GM18909 (cell line): ENCODE measurements around the gene TBC1D9B.

Experiments
- ATAC-seq: cut with Tn5 transposase; IDR thresholded peaks from one replicate; pipeline ENCODE4 v1.9.1; 2021; ENCODE audit warnings: mild to moderate bottlenecking; ENCODE audit not compliant: unreplicated experiment, poor library complexity

Gene TBC1D9B

GRCh38 chr5:179823937-179824744, 83.6 kb downstream of the TBC1D9B start:
- ATAC-seq: no peak

GRCh38 chr5:179822444-179822990, 85.2 kb downstream of the TBC1D9B start:
- ATAC-seq: no peak

DNA sequence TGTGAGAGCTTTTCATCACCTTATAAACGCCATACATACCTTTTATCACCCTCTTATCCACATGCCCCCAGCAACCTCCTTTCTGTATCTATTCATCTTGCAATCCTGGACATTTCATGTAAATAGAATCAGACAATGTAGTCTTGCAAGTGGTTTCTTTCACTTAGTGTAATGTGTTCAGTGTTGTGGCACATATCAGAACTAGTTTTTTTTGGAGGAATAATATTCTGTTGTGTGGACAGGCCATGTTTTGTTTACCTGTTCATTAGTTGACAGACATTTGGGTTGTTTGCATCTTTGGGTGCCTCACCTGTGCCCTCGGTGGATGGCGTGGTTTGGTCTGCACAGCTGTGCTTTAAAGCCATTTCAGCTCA, 85.7 kb downstream of the TBC1D9B start:
- ATAC-seq: no peak

- ATAC-seq: peak; percentile 45
These were observed 86.2 kb downstream of the TBC1D9B start for GRCh38 chr5:179821298-179822058.

GRCh38 chr5:179820483-179821297, 87.0 kb downstream of the TBC1D9B start, which contains the start of gene SQSTM1:
SQSTM1 (plus strand) TSS chr5:179820905; CDS start chr5:179820937, 32 bp downstream.
- ATAC-seq: peak; percentile 48

DNA sequence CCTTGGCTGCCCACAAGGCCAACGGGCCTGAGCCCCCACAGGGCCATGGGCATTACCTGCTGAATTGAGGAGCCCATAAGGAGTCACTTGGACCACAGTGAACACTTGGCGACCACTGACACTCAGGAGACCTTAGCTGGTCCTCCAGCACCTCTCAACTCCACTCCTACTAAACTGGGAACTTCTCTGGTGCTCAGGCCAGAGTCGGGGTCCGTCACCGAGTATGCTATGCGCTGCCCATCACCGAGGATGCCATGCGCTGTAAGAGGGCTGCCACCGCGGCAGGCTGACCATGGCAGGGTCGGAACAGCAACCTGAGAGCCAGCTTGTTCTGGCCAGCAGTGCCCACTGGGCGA, 87.6 kb downstream of the TBC1D9B start:
- no peak for ATAC-seq

DNA sequence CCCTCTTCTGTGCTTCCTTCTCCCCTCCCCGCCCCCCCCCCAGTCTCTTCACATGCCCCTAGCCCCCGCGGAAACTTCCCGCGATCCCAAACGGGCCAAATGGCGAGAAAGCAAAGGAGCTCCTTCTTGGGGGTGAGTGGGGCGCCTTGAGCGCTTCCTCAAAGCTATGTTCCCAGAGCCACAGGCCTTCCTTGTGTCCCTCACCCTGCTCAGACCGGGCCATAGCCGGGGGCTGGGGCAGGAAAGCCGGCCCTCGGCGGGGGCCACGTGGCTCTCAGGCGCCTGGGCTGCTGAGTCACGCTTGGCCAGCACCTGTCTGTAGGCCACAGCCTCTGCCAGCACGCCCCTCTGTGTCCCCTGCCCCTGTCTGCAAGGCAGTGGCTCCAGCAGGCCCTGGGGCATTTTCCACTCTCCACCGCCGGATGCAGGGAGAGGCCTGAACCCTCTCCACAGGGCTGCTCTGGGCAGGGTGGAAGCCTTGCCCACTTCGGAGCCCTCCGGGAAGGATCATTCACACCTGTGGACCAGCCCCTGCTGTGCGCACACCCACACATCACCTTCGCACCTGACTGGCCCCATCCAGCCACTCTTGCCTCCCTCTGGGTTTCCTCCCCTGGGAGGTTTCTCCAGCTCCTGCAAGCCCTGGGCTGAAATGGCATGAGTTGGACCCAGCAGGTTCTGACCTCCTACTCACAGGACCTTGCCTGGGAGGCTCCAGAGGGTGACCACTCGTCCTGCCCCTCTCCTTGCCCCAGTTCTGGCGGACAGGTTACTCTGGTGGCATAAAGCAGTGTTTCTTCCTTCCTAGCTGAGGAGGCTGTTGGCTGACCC, 88.2 kb downstream of the TBC1D9B start:
- ATAC-seq: no peak

- ATAC-seq: peak; percentile 71
These were observed 88.9 kb downstream of the TBC1D9B start for GRCh38 chr5:179818746-179819295.

DNA sequence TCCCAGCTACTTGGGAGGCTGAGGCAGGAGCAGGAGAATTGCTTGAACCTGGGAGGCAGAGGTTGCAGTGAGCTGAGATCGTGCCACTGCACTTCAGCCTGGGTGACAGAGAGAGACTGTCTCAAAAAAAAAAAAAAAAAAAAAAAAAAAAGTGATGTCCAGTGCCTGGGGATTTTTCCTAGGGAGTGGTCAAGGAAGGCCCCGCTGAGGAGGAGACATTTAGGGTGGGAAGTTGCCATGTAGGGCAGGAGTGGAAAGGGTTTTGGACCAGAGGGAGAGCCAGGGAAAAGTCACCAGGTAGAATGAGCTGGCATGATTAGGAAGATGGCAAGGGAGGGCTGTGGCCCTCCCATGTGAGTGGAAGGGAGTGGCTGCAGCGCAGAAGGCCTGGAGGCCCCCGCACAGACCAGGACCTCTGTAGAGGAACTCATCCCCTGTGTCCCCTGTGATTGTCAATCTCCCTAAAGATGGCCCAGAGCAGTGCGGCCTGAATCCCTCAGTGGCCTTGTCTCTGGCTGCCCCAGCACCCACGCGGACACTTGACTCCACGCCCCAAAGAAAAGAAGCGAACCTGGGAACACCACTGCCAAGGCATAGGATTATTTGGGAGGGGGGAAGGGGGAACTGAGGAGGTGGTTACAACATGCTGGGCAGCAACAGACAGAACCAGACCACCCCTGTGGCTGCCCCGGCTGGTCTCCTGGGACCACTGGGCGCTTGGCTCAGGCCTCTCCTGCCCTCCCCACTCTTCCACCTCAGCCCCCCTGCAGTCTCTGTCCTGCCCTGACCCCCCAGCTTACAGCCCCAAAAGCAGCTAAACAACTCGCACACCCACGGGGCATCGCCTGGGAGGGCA, 89.6 kb downstream of the TBC1D9B start:
- no peak for ATAC-seq

GRCh38 chr5:179817470-179817840, 90.2 kb downstream of the TBC1D9B start:
- no peak for ATAC-seq

DNA sequence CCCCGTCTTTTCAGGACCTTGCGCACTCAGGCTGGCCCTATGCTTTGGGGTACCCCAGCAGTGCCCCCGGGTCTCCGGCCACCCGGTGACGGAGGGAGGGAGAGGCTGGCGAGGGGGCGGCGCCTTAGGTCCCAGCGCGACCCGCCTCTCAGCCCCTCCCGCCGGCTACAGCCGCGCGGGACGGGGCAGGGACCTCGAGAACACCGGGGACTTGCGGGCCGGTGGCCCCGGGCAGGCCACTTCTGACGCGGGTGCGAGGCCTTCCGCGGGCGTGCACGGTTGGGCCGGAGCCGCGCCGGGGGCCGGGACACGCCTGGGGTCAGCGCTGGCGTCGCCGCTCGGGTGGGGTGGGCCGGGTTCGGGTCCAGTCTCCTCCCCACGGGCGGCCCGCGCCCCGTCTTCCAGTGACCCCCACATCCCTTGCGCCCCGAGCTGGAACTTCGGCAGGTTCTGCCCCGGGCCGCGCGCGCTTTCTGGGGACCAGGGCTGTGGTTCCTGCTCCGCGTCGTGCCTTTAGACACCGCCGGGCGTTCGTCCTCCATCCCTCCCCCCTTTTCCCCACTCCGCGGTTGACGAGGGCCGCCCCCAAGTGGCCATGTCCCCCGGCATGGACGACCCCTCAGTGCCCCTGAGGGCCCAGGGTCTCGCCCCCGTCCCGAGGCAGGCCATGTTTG, 90.8 kb downstream of the TBC1D9B start:
- ATAC-seq: no peak

DNA sequence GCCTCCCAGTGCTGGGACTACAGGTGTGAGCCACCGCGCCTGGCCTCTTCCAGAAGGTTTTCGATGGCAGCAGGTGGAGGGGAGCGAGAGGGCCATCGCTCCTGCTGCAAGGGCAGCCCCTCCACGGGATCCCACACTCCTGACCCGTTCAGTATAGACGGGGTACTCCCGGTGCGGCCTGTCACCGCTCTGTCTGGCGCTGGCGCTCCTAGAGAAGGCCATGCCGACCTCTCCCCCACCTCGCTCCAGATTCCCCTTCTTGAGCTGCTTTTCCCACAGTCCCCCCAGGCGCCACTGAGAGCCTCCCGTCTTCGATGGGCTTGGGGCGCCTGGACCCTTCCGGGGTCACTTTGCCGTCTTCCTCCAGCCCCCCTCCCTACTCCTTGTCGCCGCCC, 91.3 kb downstream of the TBC1D9B start:
- ATAC-seq: no peak

- no peak for ATAC-seq
These were observed 92.0 kb downstream of the TBC1D9B start for GRCh38 chr5:179815491-179816249.

- ATAC-seq: no peak
These were observed 93.6 kb downstream of the TBC1D9B start for GRCh38 chr5:179814090-179814489.

- no peak for ATAC-seq
These were observed 94.6 kb downstream of the TBC1D9B start for GRCh38 chr5:179812997-179813607.

DNA sequence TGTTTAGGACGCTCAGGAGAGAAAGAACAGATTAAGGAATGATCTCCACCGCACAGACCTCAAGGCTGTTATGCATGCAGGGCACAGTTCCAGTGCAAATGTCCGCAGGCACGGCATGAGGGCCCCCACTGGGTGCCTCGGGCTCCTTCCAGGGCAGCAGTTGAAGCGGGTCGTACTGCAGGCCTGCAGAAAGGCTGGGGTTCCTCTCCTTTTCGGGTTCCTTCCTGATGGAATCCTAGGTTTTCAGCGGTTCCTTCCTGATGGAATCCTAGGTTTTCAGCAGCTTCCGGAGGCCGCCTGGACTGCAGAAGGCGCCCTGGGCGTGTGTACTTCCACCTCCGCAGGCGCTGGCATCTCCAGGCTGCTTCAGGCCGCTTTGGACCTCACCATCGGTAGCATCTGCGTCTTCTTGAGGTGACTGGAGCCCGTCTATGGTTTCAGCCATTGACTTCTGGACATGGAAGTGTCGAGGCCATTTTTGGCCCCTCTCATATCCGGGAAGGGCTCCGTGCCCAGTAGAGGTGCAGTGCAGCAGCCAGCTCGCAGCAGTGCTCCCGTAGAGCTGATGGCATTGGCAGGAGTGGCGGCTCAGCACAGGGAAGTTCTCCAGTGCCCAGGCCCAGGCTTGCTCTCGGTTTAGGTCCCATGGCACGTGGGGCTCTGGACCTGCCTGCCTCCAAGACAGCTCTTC, 95.4 kb downstream of the TBC1D9B start:
- ATAC-seq: no peak
